SK-N-SH (cell line): ENCODE measurements around the gene KCNF1. TPM values are rescaled to one million over a fixed set of nuclear protein-coding genes. Genes with fewer than 3 reads are reported as not detected.

Experiments used
- CTCF ChIA-PET: fragments of 300-600, 350-600 bp; formaldehyde crosslinking; extraction: SDS; loops from one replicate; lab custom pipeline; 2021; lab: Yijun Ruan, JAX
- POLR2A ChIA-PET: fragments of 350-600 bp; sonication (Branson Sonifier 250); formaldehyde crosslinking; extraction: SDS; loops from one replicate; lab custom pipeline; 2020; ENCODE audit warnings: antibody characterized with exemption, inconsistent platforms; lab: Yijun Ruan, JAX
- DNase-seq: peaks from one replicate; pipeline ENCODE4 v3.0.0; 2012
- H2AFZ ChIP-seq: fragments of 200-600 bp; sonication (generic); 2 replicates; pipeline ENCODE4 v1.8.1; 2016; ENCODE audit warnings: antibody characterized with exemption, mild to moderate bottlenecking, low read depth
- H3F3A ChIP-seq: fragments of 200-600 bp; sonication (generic); replicated peaks from 2 replicates; pipeline ENCODE3; 2016; ENCODE audit warnings: antibody characterized with exemption, mild to moderate bottlenecking; ENCODE audit not compliant: insufficient read depth
- H3K27ac ChIP-seq, 2 experiments: fragments of 200-500 bp in 1 of 2; fragments of 200-600 bp in 1 of 2; sonication (Bioruptor generic) in 1 of 2; sonication (generic), shearing (Covaris generic) in 1 of 2; 2 replicates each; pipeline versions ENCODE4 v1.5.1 to v1.6.1; 2014 to 2016; ENCODE audit warnings: low read depth in 2 of 2, inconsistent platforms in 1 of 2, low read length in 1 of 2, mild to moderate bottlenecking in 1 of 2, mixed read lengths in 1 of 2
- H3K27me3 ChIP-seq: fragments of 200-600 bp; sonication (generic), shearing (Covaris generic); 2 replicates; pipeline ENCODE4 v1.6.1; 2016; ENCODE audit warnings: mixed run types; ENCODE audit not compliant: insufficient read depth
- H3K36me3 ChIP-seq, 2 experiments: fragments of 200-500 bp in 1 of 2; fragments of 200-600 bp in 1 of 2; sonication (Bioruptor generic) in 1 of 2; sonication (generic) in 1 of 2; replicated peaks in 1 of 2; 2 replicates each; pipeline versions ENCODE3 to v1.5.1; 2014 to 2016; ENCODE audit warnings: low read length in 1 of 2, mild to moderate bottlenecking in 1 of 2; ENCODE audit not compliant: insufficient read depth in 2 of 2, control insufficient read depth in 1 of 2
- H3K4me1 ChIP-seq, 2 experiments: fragments of 200-500 bp in 1 of 2; fragments of 200-600 bp in 1 of 2; sonication (Bioruptor generic) in 1 of 2; sonication (generic), shearing (Covaris generic) in 1 of 2; 2 replicates each; pipeline versions ENCODE4 v1.5.1 to v1.6.1; 2014 to 2016; ENCODE audit warnings: low read depth in 1 of 2, low read length in 1 of 2, mixed run types in 1 of 2; ENCODE audit not compliant: insufficient read depth in 2 of 2, control insufficient read depth in 1 of 2
- H3K4me2 ChIP-seq: fragments of 200-600 bp; sonication (generic), shearing (Covaris generic); 2 replicates; pipeline ENCODE4 v1.6.1; 2017; ENCODE audit warnings: mixed run types
- H3K4me3 ChIP-seq, 2 experiments: fragments of 200-500 bp in 1 of 2; fragments of 200-600 bp in 1 of 2; sonication (Bioruptor generic) in 1 of 2; sonication (generic), shearing (Covaris generic) in 1 of 2; 2 replicates each; pipeline versions ENCODE4 v1.5.1 to v1.8.1; 2014 to 2016; ENCODE audit warnings: low read depth in 2 of 2, inconsistent platforms in 1 of 2, low read length in 1 of 2, mild to moderate bottlenecking in 1 of 2, mixed read lengths in 1 of 2, moderate library complexity in 1 of 2
- H3K79me2 ChIP-seq: fragments of 200-600 bp; sonication (generic); 2 replicates; pipeline ENCODE4 v1.8.1; 2017; ENCODE audit warnings: mild to moderate bottlenecking; ENCODE audit not compliant: insufficient read depth
- H3K9ac ChIP-seq: fragments of 200-600 bp; sonication (generic); 2 replicates; pipeline ENCODE4 v1.6.1; 2017; ENCODE audit warnings: mixed run types
- H3K9me2 ChIP-seq: fragments of 200-600 bp; sonication (generic); 2 replicates; pipeline ENCODE4 v1.6.1; 2017; ENCODE audit warnings: mixed run types
- H3K9me3 ChIP-seq: fragments of 200-600 bp; sonication (generic); 2 replicates; pipeline ENCODE4 v1.6.1; 2017; ENCODE audit warnings: mixed run types, mild to moderate bottlenecking, moderate library complexity
- H4K20me1 ChIP-seq: fragments of 200-600 bp; sonication (generic); 2 replicates; pipeline ENCODE4 v1.6.1; 2017; ENCODE audit warnings: mild to moderate bottlenecking, mixed run types; ENCODE audit not compliant: insufficient read depth
- CHD2 ChIP-seq: fragments of 150-350 bp; IDR thresholded peaks from 2 replicates; pipeline ENCODE4 v1.6.1; 2018; ENCODE audit warnings: low read length; ENCODE audit not compliant: partially characterized antibody
- ELF1 ChIP-seq: IDR thresholded peaks from 2 replicates; pipeline ENCODE4 v1.4.0; 2012
- FOXJ3 ChIP-seq: sonication (generic); formaldehyde crosslinking; IDR thresholded peaks from 2 replicates; pipeline ENCODE4 v1.5.1; 2020; ENCODE audit warnings: mild to moderate bottlenecking, missing genetic modification reagents
- FOXM1 ChIP-seq: IDR thresholded peaks from 2 replicates; pipeline ENCODE4 v1.4.0; 2012; ENCODE audit warnings: low read depth, mild to moderate bottlenecking
- GABPA ChIP-seq: IDR thresholded peaks from 2 replicates; pipeline ENCODE4 v1.4.0; 2012; ENCODE audit warnings: low read depth, mild to moderate bottlenecking
- GATA2 ChIP-seq: sonication (generic); formaldehyde crosslinking; IDR thresholded peaks from 2 replicates; pipeline ENCODE4 v1.5.0; 2020; ENCODE audit warnings: mild to moderate bottlenecking, missing genetic modification reagents
- MEF2A ChIP-seq: IDR thresholded peaks from 2 replicates; pipeline ENCODE4 v1.4.0; 2012; ENCODE audit warnings: low read depth, borderline replicate concordance
- NFIC ChIP-seq: IDR thresholded peaks from 2 replicates; pipeline ENCODE4 v1.4.0; 2012; ENCODE audit warnings: borderline replicate concordance
- RCOR1 ChIP-seq: fragments of 150-350 bp; IDR thresholded peaks from 2 replicates; pipeline ENCODE4 v1.6.1; 2017; ENCODE audit warnings: antibody characterized with exemption, low read length
- RFX5 ChIP-seq: IDR thresholded peaks from 2 replicates; pipeline ENCODE4 v1.6.1; 2012; ENCODE audit warnings: mild to moderate bottlenecking, improper control_type of control experiment, low read length
- RXRA ChIP-seq: IDR thresholded peaks from 2 replicates; pipeline ENCODE4 v1.4.0; 2012; ENCODE audit warnings: low read depth, mild to moderate bottlenecking, borderline replicate concordance
- TCF12 ChIP-seq: IDR thresholded peaks from 2 replicates; pipeline ENCODE4 v1.4.0; 2012
- TEAD4 ChIP-seq: IDR thresholded peaks from 2 replicates; pipeline ENCODE4 v1.4.0; 2012; ENCODE audit warnings: mild to moderate bottlenecking, borderline replicate concordance; ENCODE audit not compliant: insufficient read depth
- USF2 ChIP-seq: fragments of 150-350 bp; IDR thresholded peaks from 2 replicates; pipeline ENCODE4 v1.6.1; 2017; ENCODE audit warnings: antibody characterized with exemption, low read length, low read depth, borderline replicate concordance
- YY1 ChIP-seq: IDR thresholded peaks from 2 replicates; pipeline ENCODE4 v1.4.0; 2012; ENCODE audit warnings: low read depth, mild to moderate bottlenecking
- WGBS: methylation state at CpG from one replicate; pipeline ENCODE4 v1.1.6; 2017; ENCODE audit warnings: low lambda C conversion rate; 5-methylcytosine and 5-hydroxymethylcytosine counted together
- polyA plus RNA-seq, 3 experiments: library from polyadenylated mRNA; depleted of rRNA; stranded (reverse); fragments of >200 nt; gene quantifications; 2 replicates each; pipeline ENCODE4 v1.2.3, GENCODE V29; 2012
- TF ChIP-seq, protein P1 (sequence below): IDR thresholded peaks from 2 replicates; pipeline ENCODE4 v1.4.0; 2012; ENCODE audit warnings: low read depth, borderline replicate concordance
- TF ChIP-seq, protein P2 (sequence below): IDR thresholded peaks from 2 replicates; pipeline ENCODE4 v1.6.1; 2012; ENCODE audit warnings: mild to moderate bottlenecking, low read depth, low read length, moderate library complexity

KCNF1 gene
- polyA plus RNA-seq, 1 of the 3 experiments (the other 2 are of a cell fraction) = 0.23 TPM

GRCh38 chr2:10863047-10863446 lies 48.7 kb upstream of the KCNF1 start:
- no peak overlapping the region for H3K4me2 ChIP-seq
- WGBS = 77% methylated on average over 8 of the region's 10 CpGs
- POLR2A ChIA-PET = no interaction called here
- TF ChIP-seq FOXJ3 (CRISPR knock-in tag) (no peak), GABPA (no peak), NFIC (no peak), GATA2 (CRISPR knock-in tag) (no peak), CHD2 (no peak), ELF1 (no peak), MEF2A (no peak)
- TF ChIP-seq, all 33 proteins: peak for 0
- CTCF ChIA-PET = interaction anchor here (0.8 to 5.5 kb wide), 2 partner anchors 25 to 31 kb away, joined by 3 to 36 read pairs; no protein-coding TSS in a partner anchor
- Histone ChIP-seq H3K27me3 (no peaks in the 10 kb centered on the region), H2AFZ (no peak overlapping the region), H3K27ac (no peak overlapping the region), H3K79me2 (no peaks in the 10 kb centered on the region), H3K4me1 (peaks cover 6 to 12% of the 10 kb centered on the region in 2 experiments), H3K9ac (no peak overlapping the region), H3F3A (peaks cover 3% of the 10 kb centered on the region), H4K20me1 (no peaks in the 10 kb centered on the region), H3K4me3 (no peak overlapping the region), H3K36me3 (no peaks in the 10 kb centered on the region), H3K9me3 (no peaks in the 10 kb centered on the region), H3K9me2 (no peaks in the 10 kb centered on the region)
- no peak for DNase-seq

DNA sequence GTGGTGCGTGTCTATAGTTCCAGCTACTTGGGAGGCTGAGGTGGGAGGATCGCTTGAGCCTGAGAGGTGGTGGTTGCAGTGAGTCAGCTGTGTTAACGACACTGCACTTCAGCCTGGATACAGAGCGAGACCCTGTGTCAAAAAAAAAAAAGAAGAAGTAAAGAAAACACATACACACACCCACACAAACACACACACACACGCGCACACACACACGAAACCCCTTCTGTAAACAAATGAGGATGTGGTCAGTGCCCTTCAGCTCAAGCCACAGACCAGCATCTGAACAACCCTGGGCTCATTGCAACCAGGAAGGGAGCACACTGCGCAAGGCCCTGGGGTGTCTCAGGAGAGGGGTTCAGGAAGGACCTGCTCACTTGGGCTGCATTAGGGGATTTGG lies 47.9 kb upstream of the KCNF1 start:
- no peaks in the 10 kb centered on the region for H3K27me3 ChIP-seq
- CTCF ChIA-PET = interaction anchor here (1.5 to 5.5 kb wide), 5 partner anchors 8 to 268 kb away, joined by 5 to 36 read pairs (median 9); no protein-coding TSS in a partner anchor

More for the DNA sequence above, 47.9 kb upstream of the KCNF1 start:
- H3K9me2 ChIP-seq = no peaks in the 10 kb centered on the region
- H2AFZ ChIP-seq = no peak overlapping the region
- no peak overlapping the region for H3K4me2 ChIP-seq
- H3K9ac ChIP-seq = no peak overlapping the region
- 80% methylated on average over 8 of the region's 8 CpGs for WGBS
- TF ChIP-seq, protein P1, sequence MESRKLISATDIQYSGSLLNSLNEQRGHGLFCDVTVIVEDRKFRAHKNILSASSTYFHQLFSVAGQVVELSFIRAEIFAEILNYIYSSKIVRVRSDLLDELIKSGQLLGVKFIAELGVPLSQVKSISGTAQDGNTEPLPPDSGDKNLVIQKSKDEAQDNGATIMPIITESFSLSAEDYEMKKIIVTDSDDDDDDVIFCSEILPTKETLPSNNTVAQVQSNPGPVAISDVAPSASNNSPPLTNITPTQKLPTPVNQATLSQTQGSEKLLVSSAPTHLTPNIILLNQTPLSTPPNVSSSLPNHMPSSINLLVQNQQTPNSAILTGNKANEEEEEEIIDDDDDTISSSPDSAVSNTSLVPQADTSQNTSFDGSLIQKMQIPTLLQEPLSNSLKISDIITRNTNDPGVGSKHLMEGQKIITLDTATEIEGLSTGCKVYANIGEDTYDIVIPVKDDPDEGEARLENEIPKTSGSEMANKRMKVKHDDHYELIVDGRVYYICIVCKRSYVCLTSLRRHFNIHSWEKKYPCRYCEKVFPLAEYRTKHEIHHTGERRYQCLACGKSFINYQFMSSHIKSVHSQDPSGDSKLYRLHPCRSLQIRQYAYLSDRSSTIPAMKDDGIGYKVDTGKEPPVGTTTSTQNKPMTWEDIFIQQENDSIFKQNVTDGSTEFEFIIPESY = no peak
- TF ChIP-seq ELF1 = no peak
- no peak for TF ChIP-seq USF2
- TF ChIP-seq, protein P2, sequence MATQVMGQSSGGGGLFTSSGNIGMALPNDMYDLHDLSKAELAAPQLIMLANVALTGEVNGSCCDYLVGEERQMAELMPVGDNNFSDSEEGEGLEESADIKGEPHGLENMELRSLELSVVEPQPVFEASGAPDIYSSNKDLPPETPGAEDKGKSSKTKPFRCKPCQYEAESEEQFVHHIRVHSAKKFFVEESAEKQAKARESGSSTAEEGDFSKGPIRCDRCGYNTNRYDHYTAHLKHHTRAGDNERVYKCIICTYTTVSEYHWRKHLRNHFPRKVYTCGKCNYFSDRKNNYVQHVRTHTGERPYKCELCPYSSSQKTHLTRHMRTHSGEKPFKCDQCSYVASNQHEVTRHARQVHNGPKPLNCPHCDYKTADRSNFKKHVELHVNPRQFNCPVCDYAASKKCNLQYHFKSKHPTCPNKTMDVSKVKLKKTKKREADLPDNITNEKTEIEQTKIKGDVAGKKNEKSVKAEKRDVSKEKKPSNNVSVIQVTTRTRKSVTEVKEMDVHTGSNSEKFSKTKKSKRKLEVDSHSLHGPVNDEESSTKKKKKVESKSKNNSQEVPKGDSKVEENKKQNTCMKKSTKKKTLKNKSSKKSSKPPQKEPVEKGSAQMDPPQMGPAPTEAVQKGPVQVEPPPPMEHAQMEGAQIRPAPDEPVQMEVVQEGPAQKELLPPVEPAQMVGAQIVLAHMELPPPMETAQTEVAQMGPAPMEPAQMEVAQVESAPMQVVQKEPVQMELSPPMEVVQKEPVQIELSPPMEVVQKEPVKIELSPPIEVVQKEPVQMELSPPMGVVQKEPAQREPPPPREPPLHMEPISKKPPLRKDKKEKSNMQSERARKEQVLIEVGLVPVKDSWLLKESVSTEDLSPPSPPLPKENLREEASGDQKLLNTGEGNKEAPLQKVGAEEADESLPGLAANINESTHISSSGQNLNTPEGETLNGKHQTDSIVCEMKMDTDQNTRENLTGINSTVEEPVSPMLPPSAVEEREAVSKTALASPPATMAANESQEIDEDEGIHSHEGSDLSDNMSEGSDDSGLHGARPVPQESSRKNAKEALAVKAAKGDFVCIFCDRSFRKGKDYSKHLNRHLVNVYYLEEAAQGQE = no peak
- no peak for TF ChIP-seq RXRA
- no peak for TF ChIP-seq RFX5
- TF ChIP-seq YY1 = no peak
- no peak for TF ChIP-seq TEAD4
- TF ChIP-seq NFIC = no peak
- no peak for TF ChIP-seq TCF12
- no peak for TF ChIP-seq RCOR1
- TF ChIP-seq FOXM1 = no peak
- no peaks in the 10 kb centered on the region for H3K9me3 ChIP-seq
- no peaks in the 10 kb centered on the region for H3K79me2 ChIP-seq
- no peaks in the 10 kb centered on the region for H4K20me1 ChIP-seq
- peaks cover 14 to 20% of the 10 kb centered on the region in 2 experiments for H3K4me1 ChIP-seq
- no peak overlapping the region for H3K4me3 ChIP-seq
- no peaks in the 10 kb centered on the region for H3K36me3 ChIP-seq
- H3K27ac ChIP-seq = no peak overlapping the region
- DNase-seq = no peak
- peaks cover 7% of the 10 kb centered on the region for H3F3A ChIP-seq
- POLR2A ChIA-PET = no interaction called here
